HCT116 (cell line): Measurements from ENCODE around the gene TUB. TPM values are rescaled to one million over a fixed set of nuclear protein-coding genes. Genes with fewer than 3 reads are reported as not detected.

Experiments used
- ATAC-seq: fragments of 200-7000 bp; cut with Tn5 transposase; 2 replicates; pipeline ENCODE4 v1.9.1; 2020; ENCODE audit warnings: mild to moderate bottlenecking, moderate library complexity
- BruUV-seq: library from RNA; stranded (reverse); fragments of 400-500 nt; replicated peaks from 2 replicates; lab custom pipeline; 2021; lab: Mats Ljungman, UMichigan
- CTCF ChIA-PET: fragments of 300-600 bp; sonication (Branson Sonifier 250); formaldehyde crosslinking; loops from one replicate; lab custom pipeline; 2021; ENCODE audit warnings: antibody characterized with exemption; lab: Charles Lee
- POLR2A ChIA-PET: fragments of 300-600, 350-600 bp; sonication (Branson Sonifier 250); formaldehyde crosslinking; loops from one replicate; lab custom pipeline; 2021; ENCODE audit warnings: antibody characterized with exemption; lab: Charles Lee
- RAD21 ChIA-PET, 2 experiments: fragments of 300-600 bp; sonication (Branson Sonifier 250); formaldehyde crosslinking; loops; one replicate each; lab custom pipeline; 2023; ENCODE audit warnings: low total read pairs in 2 of 2; ENCODE audit not compliant: uncharacterized antibody in 2 of 2, unreplicated experiment in 2 of 2, low non-redundant PET in 1 of 2; lab: Charles Lee
- DNase-seq: peaks from one replicate; pipeline ENCODE4 v3.0.0-alpha.2; 2010; ENCODE audit warnings: low read depth, low spot score
- H2AFZ ChIP-seq: fragments of 200-600 bp; shearing (Covaris generic), sonication (generic); 2 replicates; pipeline ENCODE4 v1.6.1; 2017; ENCODE audit warnings: low read depth, mixed run types, mixed read lengths, antibody characterized with exemption, low read length; ENCODE audit not compliant: poor library complexity, severe bottlenecking
- H3K27ac ChIP-seq: 2 replicates; pipeline ENCODE4 v1.5.1; 2012; ENCODE audit warnings: low read depth, low read length
- H3K27me3 ChIP-seq: fragments of 200-600 bp; sonication (generic); 2 replicates; pipeline ENCODE4 v1.6.1; 2016; ENCODE audit warnings: mixed run types, low read length, mixed read lengths; ENCODE audit not compliant: insufficient read depth
- H3K36me3 ChIP-seq, 2 experiments: fragments of 200-500 bp in 1 of 2; fragments of 200-600 bp in 1 of 2; sonication (Bioruptor generic) in 1 of 2; sonication (generic) in 1 of 2; 2 replicates each; pipeline versions ENCODE4 v1.5.1 to v1.6.1; 2014 to 2016; ENCODE audit warnings: low read length in 2 of 2, inconsistent platforms in 1 of 2, mixed read lengths in 1 of 2, mixed run types in 1 of 2; ENCODE audit not compliant: insufficient read depth in 2 of 2, control insufficient read depth in 1 of 2
- H3K4me1 ChIP-seq, 2 experiments: fragments of 200-600 bp in 1 of 2; sonication (generic) in 1 of 2; 2 replicates each; pipeline versions ENCODE4 v1.5.1 to v1.6.1; 2012 to 2017; ENCODE audit warnings: low read length in 2 of 2, inconsistent platforms in 1 of 2, mild to moderate bottlenecking in 1 of 2, mixed read lengths in 1 of 2, mixed run types in 1 of 2, moderate library complexity in 1 of 2; ENCODE audit not compliant: insufficient read depth in 2 of 2, control insufficient read depth in 1 of 2
- H3K4me2 ChIP-seq: fragments of 200-600 bp; sonication (generic); 2 replicates; pipeline ENCODE4 v1.6.1; 2017; ENCODE audit warnings: mixed run types, low read length, mixed read lengths
- H3K4me3 ChIP-seq, 2 experiments: fragments of 200-600 bp in 1 of 2; sonication (generic) in 1 of 2; replicated peaks in 1 of 2; 2 replicates each; pipeline ENCODE4 v1.5.1; 2011 to 2016; ENCODE audit warnings: low read length in 2 of 2, control low read depth in 1 of 2, low read depth in 1 of 2, mild to moderate bottlenecking in 1 of 2, mixed read lengths in 1 of 2, mixed run types in 1 of 2
- H3K79me2 ChIP-seq: fragments of 200-600 bp; sonication (generic); 2 replicates; pipeline ENCODE4 v1.6.1; 2017; ENCODE audit warnings: mild to moderate bottlenecking, mixed run types, low read length, moderate library complexity, mixed read lengths; ENCODE audit not compliant: insufficient read depth
- H3K9ac ChIP-seq: fragments of 200-600 bp; sonication (generic); 2 replicates; pipeline ENCODE4 v1.6.1; 2016; ENCODE audit warnings: low read length, mixed read lengths
- H3K9me2 ChIP-seq: fragments of 200-600 bp; sonication (generic), shearing (Covaris generic); 2 replicates; pipeline ENCODE4 v1.6.1; 2017; ENCODE audit warnings: mixed run types, mild to moderate bottlenecking, moderate library complexity; ENCODE audit not compliant: insufficient read depth
- H3K9me3 ChIP-seq, 2 experiments: fragments of 200-500 bp in 1 of 2; fragments of 200-600 bp in 1 of 2; sonication (Bioruptor generic) in 1 of 2; sonication (generic) in 1 of 2; 2 replicates each; pipeline ENCODE4 v1.6.1; 2014 to 2017; ENCODE audit warnings: low read length in 2 of 2, mixed read lengths in 2 of 2, inconsistent platforms in 1 of 2, low read depth in 1 of 2, mild to moderate bottlenecking in 1 of 2, mixed run types in 1 of 2, moderate library complexity in 1 of 2; ENCODE audit not compliant: control insufficient read depth in 1 of 2, insufficient read depth in 1 of 2
- H4K20me1 ChIP-seq: fragments of 200-600 bp; sonication (generic), shearing (Covaris generic); 2 replicates; pipeline ENCODE4 v1.6.1; 2017; ENCODE audit warnings: mixed run types, mild to moderate bottlenecking, moderate library complexity; ENCODE audit not compliant: insufficient read depth
- CBX3 ChIP-seq: IDR thresholded peaks from 2 replicates; pipeline ENCODE4 v1.6.1; 2012; ENCODE audit warnings: low read depth
- CTCF ChIP-seq, 3 experiments: fragments of 200-600 bp in 1 of 3; sonication (generic) in 1 of 3; IDR thresholded peaks in 2 of 3; conservative IDR thresholded peaks in 1 of 3; 2 replicates each; pipeline ENCODE4 v1.5.1; 2012 to 2017; ENCODE audit warnings: low read depth in 2 of 3, low read length in 2 of 3, antibody characterized with exemption in 1 of 3, borderline replicate concordance in 1 of 3, control low read depth in 1 of 3, mild to moderate bottlenecking in 1 of 3, mixed read lengths in 1 of 3, mixed run types in 1 of 3, moderate library complexity in 1 of 3; ENCODE audit not compliant: insufficient read depth in 1 of 3
- ELF1 ChIP-seq: IDR thresholded peaks from 2 replicates; pipeline ENCODE4 v1.6.1; 2012; ENCODE audit warnings: low read depth, borderline replicate concordance
- EZH2phosphoT487 ChIP-seq: fragments of 200-600 bp; IDR thresholded peaks from 2 replicates; pipeline ENCODE4 v1.6.1; 2018; ENCODE audit warnings: antibody characterized with exemption, borderline replicate concordance
- JUND ChIP-seq: IDR thresholded peaks from 2 replicates; pipeline ENCODE4 v1.6.1; 2012
- POLR2AphosphoS5 ChIP-seq: IDR thresholded peaks from 2 replicates; pipeline ENCODE4 v1.6.1; 2011; ENCODE audit warnings: mild to moderate bottlenecking, low read depth, low read length, moderate library complexity
- SP1 ChIP-seq: IDR thresholded peaks from 2 replicates; pipeline ENCODE4 v1.6.1; 2012; ENCODE audit warnings: low read depth
- ZFX ChIP-seq: fragments of 450-650 bp; IDR thresholded peaks from 2 replicates; pipeline ENCODE4 v1.6.1; 2017
- intact Hi-C: fragments of 100-400 bp; cut with micrococcal nuclease; formaldehyde crosslinking; loops from 2 replicates; pipeline ENCODE4 v1.10.0; 2022
- total RNA-seq: library from RNA; stranded (reverse); gene quantifications from one replicate; pipeline ENCODE4 v1.2.1, GENCODE V29; 2021; ENCODE audit not compliant: unreplicated experiment

TUB gene
- total RNA-seq, 1 experiment from 2014 or later: 0.02 TPM

DNA sequence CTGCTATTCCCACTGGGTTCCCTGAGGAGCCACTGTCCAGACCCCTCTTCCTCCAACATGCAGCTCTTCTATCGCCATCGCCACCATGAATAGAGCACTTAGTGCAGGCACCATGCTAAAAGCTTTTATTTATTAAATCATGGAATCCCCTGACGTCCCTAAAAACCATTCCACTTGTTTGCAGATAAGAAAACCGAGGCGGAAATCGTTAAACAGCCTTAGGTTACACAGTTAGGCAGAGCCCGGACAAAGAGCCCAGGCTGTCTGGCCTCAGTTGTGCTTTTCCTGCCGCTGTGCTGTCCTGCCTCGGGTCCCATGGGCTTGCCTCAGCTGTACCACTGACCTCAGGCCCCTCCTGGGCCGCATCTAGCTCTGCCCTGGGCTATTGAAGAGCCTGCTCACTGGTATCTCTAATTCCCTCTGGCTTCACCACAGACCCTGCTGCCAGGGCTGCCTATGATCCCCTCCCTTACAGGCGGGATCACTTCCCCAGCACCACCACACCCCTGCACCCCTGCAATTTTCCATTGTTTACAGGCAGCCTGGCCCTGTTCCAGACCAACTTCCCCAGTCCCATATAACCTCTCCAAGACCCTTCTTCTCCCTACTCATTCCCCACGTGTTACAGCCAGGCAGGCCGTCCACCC lies 13.0 kb upstream of the TUB start:
- Histone ChIP-seq H3K9me2 (no peaks in the 10 kb centered on the region), H3K36me3 (no peaks in the 10 kb centered on the region), H3K4me2 (peak overlapping the region; percentile 55), H3K4me1 (peaks cover 14 to 15% of the 10 kb centered on the region in 2 experiments), H2AFZ (peak overlapping the region; percentile 42), H3K9ac (no peak overlapping the region), H4K20me1 (no peaks in the 10 kb centered on the region), H3K79me2 (no peaks in the 10 kb centered on the region), H3K27me3 (no peaks in the 10 kb centered on the region), H3K9me3 (no peaks in the 10 kb centered on the region), H3K4me3 (no peak overlapping the region), H3K27ac (no peak overlapping the region; the same call in 1 of the 2 replicates)
- DNase-seq (no peak), ATAC-seq (no peak)
- intact Hi-C loops: no loop called here
- POLR2A ChIA-PET: no interaction called here
- CTCF ChIA-PET: interaction anchor here (1.7 kb wide), 1 partner anchor 62 kb away, joined by 7 read pairs; no protein-coding TSS in a partner anchor
- RAD21 ChIA-PET: no interaction called here
- TF ChIP-seq SP1 (no peak), ZFX (no peak), EZH2phosphoT487 (no peak), CTCF (IDR thresholded peaks at IDR 0.05 in 2 of 3, conservative IDR thresholded peaks at IDR 0.05 in 1 of 3; ENCODE audit: borderline replicate concordance in 1 of 3, insufficient read depth in 1 of 3, low read depth in 2 of 3, low read length in 2 of 3) (no peak), POLR2AphosphoS5 (no peak), CBX3 (no peak), ELF1 (no peak), JUND (no peak)
- BruUV-seq: no TSS peak
